Measurements from ENCODE around the gene ANKFY1. TPM values are rescaled to one million over a fixed set of nuclear protein-coding genes. Genes with fewer than 3 reads are reported as not detected.

Gene ANKFY1
- total RNA-seq, 1 experiment from 2014 or later: 46.8 TPM

- H3K27me3 Mint-ChIP-seq (ENCODE audit: low read depth): no peaks in the 10 kb centered on the region
- no peaks in the 10 kb centered on the region for H3K9me3 Mint-ChIP-seq
- ChIA-PET CTCF (no interaction called here), POLR2A (no interaction called here)
- DNase-seq (ENCODE audit: low spot score) (no peak), ATAC-seq (no peak)
- no peak overlapping the region for H3K27ac Mint-ChIP-seq
- TF ChIP-seq NFE2L1 (CRISPR knock-in tag; IDR thresholded peaks at IDR 0.05) (no peak), HMGXB4 (CRISPR knock-in tag; IDR thresholded peaks at IDR 0.05) (no peak), ZNF317 (CRISPR knock-in tag; IDR thresholded peaks at IDR 0.05; ENCODE audit: borderline replicate concordance, low read depth) (no peak), ZNF121 (CRISPR knock-in tag; IDR thresholded peaks at IDR 0.05) (no peak), ZBTB21 (CRISPR knock-in tag; IDR thresholded peaks at IDR 0.05; ENCODE audit: borderline replicate concordance) (no peak), CDX4 (CRISPR knock-in tag; IDR thresholded peaks at IDR 0.05; ENCODE audit: borderline replicate concordance) (no peak), RORB (CRISPR knock-in tag; IDR thresholded peaks at IDR 0.05) (no peak), PRDM15 (CRISPR knock-in tag; IDR thresholded peaks at IDR 0.05) (no peak), CTCF (IDR thresholded peaks at IDR 0.05) (no peak), IRF1 (CRISPR knock-in tag; IDR thresholded peaks at IDR 0.05) (no peak), ATF2 (CRISPR knock-in tag; IDR thresholded peaks at IDR 0.05; ENCODE audit: borderline replicate concordance, low read depth) (no peak), FOXJ3 (CRISPR knock-in tag; IDR thresholded peaks at IDR 0.05; ENCODE audit: borderline replicate concordance) (no peak), ATF1 (CRISPR knock-in tag; IDR thresholded peaks at IDR 0.05) (no peak), ERG (CRISPR knock-in tag; IDR thresholded peaks at IDR 0.05) (no peak), ZNF671 (CRISPR knock-in tag; IDR thresholded peaks at IDR 0.05) (no peak), CREB1 (CRISPR knock-in tag; IDR thresholded peaks at IDR 0.05) (no peak), NR2C2 (CRISPR knock-in tag; IDR thresholded peaks at IDR 0.05) (no peak), MYBL2 (CRISPR knock-in tag; IDR thresholded peaks at IDR 0.05) (no peak)
- peaks cover under 1% of the 10 kb centered on the region; the same call in 1 of the 2 replicates for H3K4me1 Mint-ChIP-seq
- peaks cover 69% of the 10 kb centered on the region for H3K36me3 Mint-ChIP-seq
- H3K4me3 Mint-ChIP-seq: no peak overlapping the region
These were observed 81.7 kb downstream of the ANKFY1 start for GRCh38 chr17:4182043-4182442.
